HepG2 (cell line): ENCODE data around the gene SLC23A2. TPM values are rescaled to one million over a fixed set of nuclear protein-coding genes. Genes with fewer than 3 reads are reported as not detected.

ENCODE experiments used
- ATAC-seq: fragments of 200-7000 bp; cut with Tn5 transposase; 3 replicates; pipeline ENCODE4 v1.9.1; 2020; ENCODE audit warnings: mild to moderate bottlenecking, moderate library complexity
- BruUV-seq: library from RNA; stranded (reverse); fragments of 400-500 nt; replicated peaks from 2 replicates; lab custom pipeline; 2021; lab: Mats Ljungman, UMichigan
- CTCF ChIA-PET: fragments of 300-600 bp; formaldehyde crosslinking; extraction: SDS; loops from one replicate; lab custom pipeline; 2021; ENCODE audit warnings: low total read pairs, inconsistent platforms, low intra/inter-chr PET ratio; lab: Yijun Ruan, JAX
- POLR2A ChIA-PET: fragments of 350-600 bp; sonication (Branson Sonifier 250); formaldehyde crosslinking; loops from one replicate; lab custom pipeline; 2020; ENCODE audit warnings: antibody characterized with exemption, inconsistent platforms; lab: Yijun Ruan, JAX
- DNase-seq: peaks from one replicate; pipeline ENCODE4 v3.0.0-alpha.2; 2015; ENCODE audit warnings: low spot score
- FAIRE-seq: peaks from 3 replicates; lab custom pipeline; 2011; peaks lifted over from hg19 to GRCh38; lab: Jason Lieb, UNC
- H2AFZ ChIP-seq: one replicate; pipeline ENCODE4 v1.6.1; 2011; ENCODE audit warnings: low read length, inconsistent platforms
- H3K27ac ChIP-seq: fragments of 300-600 bp; 3 replicates; pipeline ENCODE4 v1.8.0; 2011; ENCODE audit warnings: mixed run types, mild to moderate bottlenecking, mixed read lengths, low read length, inconsistent platforms; ENCODE audit not compliant: insufficient read depth; ENCODE audit errors: extremely low read length
- H3K27me3 ChIP-seq, 2 experiments: fragments of 200-600 bp in 1 of 2; 2 replicates in 1 of 2; 3 replicates in 1 of 2; pipeline versions ENCODE4 v1.6.0 to v1.8.0; 2011; ENCODE audit warnings: low read length in 2 of 2, mild to moderate bottlenecking in 2 of 2, moderate library complexity in 2 of 2, inconsistent platforms in 1 of 2; ENCODE audit not compliant: insufficient read depth in 2 of 2, control insufficient read depth in 1 of 2
- H3K36me3 ChIP-seq, 2 experiments: fragments of 200-600 bp in 1 of 2; replicated peaks in 1 of 2; 2 replicates in 1 of 2; 3 replicates in 1 of 2; pipeline versions ENCODE4 v1.5.1 to v1.8.0; 2011; ENCODE audit warnings: low read length in 2 of 2, inconsistent platforms in 1 of 2; ENCODE audit not compliant: insufficient read depth in 2 of 2, control insufficient read depth in 1 of 2
- H3K4me1 ChIP-seq: 2 replicates; pipeline ENCODE4 v1.5.1; 2012; ENCODE audit warnings: low read length, inconsistent platforms; ENCODE audit not compliant: insufficient read depth
- H3K4me2 ChIP-seq: 2 replicates; pipeline ENCODE4 v1.6.0; 2011; ENCODE audit warnings: low read depth, low read length, inconsistent platforms
- H3K4me3 ChIP-seq, 3 experiments: fragments of 200-600 bp in 1 of 3; sonication (generic), shearing (Covaris generic) in 1 of 3; replicated peaks in 1 of 3; 2 replicates each; pipeline ENCODE4 v1.5.1; 2011 to 2016; ENCODE audit warnings: low read length in 3 of 3, inconsistent platforms in 2 of 3, low read depth in 2 of 3, mild to moderate bottlenecking in 2 of 3, control low read depth in 1 of 3, mixed read lengths in 1 of 3; ENCODE audit not compliant: insufficient read depth in 1 of 3
- H3K79me2 ChIP-seq: one replicate; pipeline ENCODE4 v1.6.1; 2011; ENCODE audit warnings: low read length, inconsistent platforms; ENCODE audit not compliant: insufficient read depth
- H3K9ac ChIP-seq: 2 replicates; pipeline ENCODE4 v1.6.0; 2011; ENCODE audit warnings: mild to moderate bottlenecking, low read depth, low read length, inconsistent platforms; ENCODE audit not compliant: insufficient read depth
- H3K9me3 ChIP-seq: 2 replicates; pipeline ENCODE4 v1.5.1; 2012; ENCODE audit warnings: mild to moderate bottlenecking, low read length
- H4K20me1 ChIP-seq: 2 replicates; pipeline ENCODE4 v1.6.0; 2011; ENCODE audit warnings: inconsistent platforms, mild to moderate bottlenecking, low read length, moderate library complexity; ENCODE audit not compliant: insufficient read depth
- DR1 ChIP-seq: sonication (generic); formaldehyde crosslinking; IDR thresholded peaks from 2 replicates; pipeline ENCODE4 v1.8.0; 2021; ENCODE audit warnings: mild to moderate bottlenecking, missing genetic modification reagents, inconsistent platforms
- ESRRA ChIP-seq: sonication (generic); formaldehyde crosslinking; IDR thresholded peaks from 2 replicates; pipeline ENCODE4 v1.5.1; 2020; ENCODE audit warnings: mild to moderate bottlenecking, low read depth, missing genetic modification reagents
- HIVEP1 ChIP-seq: sonication (generic); formaldehyde crosslinking; IDR thresholded peaks from 2 replicates; pipeline ENCODE4 v1.4.0; 2020; ENCODE audit warnings: mild to moderate bottlenecking, missing genetic modification reagents
- IKZF5 ChIP-seq: IDR thresholded peaks from 2 replicates; pipeline ENCODE4 v1.6.1; 2018; ENCODE audit warnings: missing genetic modification reagents, mild to moderate bottlenecking, missing compliant biosample characterization
- PRPF4 ChIP-seq: fragments of 200-400 bp; formaldehyde crosslinking; IDR thresholded peaks from 2 replicates; pipeline ENCODE4 v1.6.1; 2016; ENCODE audit warnings: low read length, low read depth; ENCODE audit not compliant: poor library complexity, severe bottlenecking
- RAD21 ChIP-seq: fragments of 450-650 bp; formaldehyde crosslinking; IDR thresholded peaks from 2 replicates; pipeline ENCODE4 v1.5.0; 2020; ENCODE audit warnings: mild to moderate bottlenecking
- STAG1 ChIP-seq: sonication (generic); formaldehyde crosslinking; IDR thresholded peaks from 2 replicates; pipeline ENCODE4 v1.4.0; 2020; ENCODE audit warnings: missing genetic modification reagents
- ZMAT5 ChIP-seq: sonication (generic); formaldehyde crosslinking; IDR thresholded peaks from 2 replicates; pipeline ENCODE4 v1.5.0; 2020; ENCODE audit warnings: mild to moderate bottlenecking, low read depth, missing genetic modification reagents, borderline replicate concordance
- ZNF24 ChIP-seq: fragments of 450-650 bp; IDR thresholded peaks from 2 replicates; pipeline ENCODE4 v1.6.1; 2017; ENCODE audit warnings: antibody characterized with exemption, mild to moderate bottlenecking
- ZNF263 ChIP-seq: sonication (generic); formaldehyde crosslinking; IDR thresholded peaks from 2 replicates; pipeline ENCODE4 v1.4.0; 2020; ENCODE audit warnings: missing genetic modification reagents
- ZNF280D ChIP-seq: sonication (generic); formaldehyde crosslinking; IDR thresholded peaks from 2 replicates; pipeline ENCODE4 v1.5.1; 2020; ENCODE audit warnings: mild to moderate bottlenecking, missing genetic modification reagents
- ZNF503 ChIP-seq: sonication (generic); formaldehyde crosslinking; IDR thresholded peaks from 2 replicates; pipeline ENCODE4 v1.4.0; 2020; ENCODE audit warnings: missing genetic modification reagents
- ZSCAN5A ChIP-seq: sonication (generic); formaldehyde crosslinking; IDR thresholded peaks from 2 replicates; pipeline ENCODE4 v1.8.0; 2022; ENCODE audit warnings: mild to moderate bottlenecking, missing genetic modification reagents, borderline replicate concordance
- WGBS: methylation state at CpG from one replicate; pipeline ENCODE4 v1.1.6; 2017; ENCODE audit warnings: low lambda C conversion rate; 5-methylcytosine and 5-hydroxymethylcytosine counted together
- in situ Hi-C: cut with HindIII; loops from 2 replicates; pipeline ENCODE4 v1.10.0; 2017; ENCODE audit warnings: low pct_unique_long_range_greater_than_20kb; ENCODE audit not compliant: extremely low pct_ligation_motif_present
- intact Hi-C: fragments of 100-400 bp; cut with micrococcal nuclease; formaldehyde crosslinking; loops from one replicate; pipeline ENCODE4 v1.10.0; 2022; ENCODE audit not compliant: unreplicated experiment
- polyA plus RNA-seq, 8 experiments: library from polyadenylated mRNA; depleted of rRNA in 3 of 8; stranded (reverse) in 7 of 8; unstranded in 1 of 8; fragments of >200 nt; fragmentation: Illumina TruSeq in 4 of 8; extraction: Trizol in 4 of 8; gene quantifications; 2 replicates each; pipeline versions ENCODE4 v1.2.1 to v1.2.3, GENCODE V29; 2011 to 2016; ENCODE audit warnings: low read depth in 4 of 8, missing spikeins in 1 of 8, mixed read lengths in 1 of 8; ENCODE audit not compliant: insufficient read depth in 1 of 8
- total RNA-seq, 5 experiments: library from RNA; depleted of rRNA; stranded (reverse); fragments of >200 nt; fragmentation: Illumina TruSeq; extraction: Trizol; gene quantifications; 2 replicates each; pipeline ENCODE4 v1.2.3, GENCODE V29; 2016; ENCODE audit warnings: low read depth in 1 of 5

SLC23A2 gene
- total and polyA plus RNA-seq, 2 of the 13 experiments (the other 11 are each of a cell fraction or from before 2014, with no cell fraction given) = 42.2 to 51.2 TPM

GRCh38 chr20:4999788-5000187 lies 1.5 kb downstream of the SLC23A2 start (continued):
- 0 out of 2 replicates have a peak, but pooled peaks have one; percentile 8 for TF ChIP-seq ZNF503 (CRISPR knock-in tag)

GRCh38 chr20:4998160-4998651 lies 3.1 kb downstream of the SLC23A2 start:
- ChIA-PET CTCF (interaction anchor here (0.6 kb wide), 1 partner anchor 103 kb away, joined by 3 read pairs; no protein-coding TSS in a partner anchor), POLR2A (interaction anchor here (0.7 to 0.9 kb wide), 2 partner anchors 25 to 75 kb away, joined by 5 read pairs; no protein-coding TSS in a partner anchor)
- Histone ChIP-seq H2AFZ (no peak overlapping the region), H3K36me3 (0 out of 5 replicates have a peak, but pooled peaks cover 0 to 2% of the 10 kb centered on the region in 2 experiments), H4K20me1 (peaks cover 39% of the 10 kb centered on the region), H3K4me3 (no peak overlapping the region), H3K79me2 (peaks cover 77% of the 10 kb centered on the region), H3K4me1 (peaks cover 74% of the 10 kb centered on the region), H3K9ac (no peak overlapping the region), H3K9me3 (no peaks in the 10 kb centered on the region), H3K27me3 (no peaks in the 10 kb centered on the region; a peak in 1 of 5 replicates), H3K4me2 (peak overlapping the region; percentile 94; the same call in 1 of the 2 replicates), H3K27ac (no peak overlapping the region)
- FAIRE-seq (peak; percentile 75), ATAC-seq (peak; percentile 49), DNase-seq (peak; percentile 65)
- intact Hi-C loops = loop anchor here (1.0 kb wide), 1 partner anchor 102 kb away; no protein-coding TSS in a partner anchor
- in situ Hi-C loops = loop anchor here (10.0 kb wide), 1 partner anchor 107 kb away; no protein-coding TSS in a partner anchor
- WGBS = 78% methylated on average over 5 of the region's 5 CpGs
- no TSS peak for BruUV-seq
- TF ChIP-seq RAD21 (CRISPR knock-in tag) (peak; percentile 61; the same call in 1 of the 2 replicates), STAG1 (peak; percentile 4; the same call in 1 of the 2 replicates), ZNF24 (peak; percentile 59; the same call in 1 of the 2 replicates), ZNF263 (CRISPR knock-in tag) (no peak), IKZF5 (CRISPR knock-in tag) (no peak), HIVEP1 (CRISPR knock-in tag) (no peak), ESRRA (CRISPR knock-in tag) (peak; percentile 46; the same call in 1 of the 2 replicates), ZSCAN5A (0 out of 2 replicates have a peak, but pooled peaks have one; percentile 39), ZMAT5 (CRISPR knock-in tag) (no peak), PRPF4 (peak; percentile 17), DR1 (CRISPR knock-in tag) (peak; percentile 23; the same call in 1 of the 2 replicates), ZNF280D (CRISPR knock-in tag) (0 out of 2 replicates have a peak, but pooled peaks have one; percentile 0)
